IMR-90 (cell line): ENCODE measurements around the gene FAM227B. TPM values are rescaled to one million over a fixed set of nuclear protein-coding genes. Genes with fewer than 3 reads are reported as not detected.

Experiments used
- ATAC-seq: fragments of 200-7000 bp; cut with Tn5 transposase; 2 replicates; pipeline ENCODE4 v1.9.1; 2020; ENCODE audit warnings: low read depth, mild to moderate bottlenecking, moderate library complexity
- BruUV-seq: library from RNA; stranded (reverse); fragments of 400-500 nt; replicated peaks from 2 replicates; lab custom pipeline; 2021; lab: Mats Ljungman, UMichigan
- CTCF ChIA-PET: fragments of 300-600 bp; formaldehyde crosslinking; extraction: SDS; loops from one replicate; lab custom pipeline; 2021; ENCODE audit warnings: antibody characterized with exemption; lab: Yijun Ruan, JAX
- POLR2A ChIA-PET: fragments of 300-600 bp; sonication (Branson Sonifier 250); formaldehyde crosslinking; loops from one replicate; lab custom pipeline; 2022; ENCODE audit warnings: antibody characterized with exemption; ENCODE audit not compliant: unreplicated experiment; lab: Charles Lee
- DNase-seq: peaks from one replicate; pipeline ENCODE4 v3.0.0; 2013
- H2AFZ ChIP-seq: replicated peaks from 2 replicates; pipeline ENCODE3; 2013; ENCODE audit warnings: low read length, mild to moderate bottlenecking; ENCODE audit not compliant: poor library complexity
- H2AK5ac ChIP-seq: 2 replicates; pipeline ENCODE4 v1.6.1; 2013; ENCODE audit warnings: low read depth, low read length, inconsistent platforms
- H2AK9ac ChIP-seq: replicated peaks from 2 replicates; pipeline ENCODE3; 2013; ENCODE audit warnings: mild to moderate bottlenecking, low read depth, low read length, moderate library complexity; ENCODE audit not compliant: poor library complexity
- H2BK120ac ChIP-seq: 2 replicates; pipeline ENCODE4 v1.6.1; 2013; ENCODE audit warnings: low read depth, low read length, inconsistent platforms
- H2BK15ac ChIP-seq: 3 replicates; pipeline ENCODE4 v1.6.1; 2013; ENCODE audit warnings: low read depth, low read length, inconsistent platforms
- H2BK20ac ChIP-seq: 2 replicates; pipeline ENCODE4 v1.6.1; 2013; ENCODE audit warnings: low read depth, mild to moderate bottlenecking, inconsistent platforms, low read length, moderate library complexity
- H2BK5ac ChIP-seq: 2 replicates; pipeline ENCODE4 v1.6.1; 2013; ENCODE audit warnings: mild to moderate bottlenecking, low read depth, low read length, inconsistent platforms; ENCODE audit not compliant: poor library complexity, severe bottlenecking
- H3K14ac ChIP-seq: replicated peaks from 2 replicates; pipeline ENCODE4 v1.6.1; 2013; ENCODE audit warnings: low read depth, low read length, inconsistent platforms
- H3K18ac ChIP-seq: 2 replicates; pipeline ENCODE4 v1.6.1; 2013; ENCODE audit warnings: low read depth, low read length, control low read depth
- H3K23ac ChIP-seq: 2 replicates; pipeline ENCODE4 v1.6.1; 2013; ENCODE audit warnings: low read depth, low read length, inconsistent platforms
- H3K27ac ChIP-seq: 2 replicates; pipeline ENCODE4 v1.5.1; 2013; ENCODE audit warnings: mild to moderate bottlenecking, control low read depth, low read length; ENCODE audit not compliant: insufficient read depth
- H3K27me3 ChIP-seq: 2 replicates; pipeline ENCODE4 v1.6.1; 2013; ENCODE audit warnings: low read length; ENCODE audit not compliant: control insufficient read depth, insufficient read depth
- H3K36me3 ChIP-seq: 2 replicates; pipeline ENCODE4 v1.6.1; 2013; ENCODE audit warnings: low read length, mixed read lengths; ENCODE audit not compliant: control insufficient read depth, insufficient read depth
- H3K4ac ChIP-seq: 2 replicates; pipeline ENCODE4 v1.6.1; 2013; ENCODE audit warnings: low read depth, low read length, inconsistent platforms
- H3K4me1 ChIP-seq: 2 replicates; pipeline ENCODE4 v1.6.1; 2013; ENCODE audit warnings: low read length, mixed read lengths; ENCODE audit not compliant: control insufficient read depth, insufficient read depth
- H3K4me2 ChIP-seq: 2 replicates; pipeline ENCODE4 v1.6.1; 2013; ENCODE audit warnings: low read depth, mild to moderate bottlenecking, control low read depth, low read length, moderate library complexity
- H3K4me3 ChIP-seq: 2 replicates; pipeline ENCODE4 v1.5.1; 2013; ENCODE audit warnings: low read depth, mild to moderate bottlenecking, control low read depth, low read length, moderate library complexity; ENCODE audit not compliant: insufficient read depth
- H3K56ac ChIP-seq: 2 replicates; pipeline ENCODE4 v1.6.1; 2013; ENCODE audit warnings: low read length, inconsistent platforms; ENCODE audit not compliant: insufficient read depth; ENCODE audit errors: extremely low read depth
- H3K79me1 ChIP-seq, 2 experiments: 2 replicates each; pipeline ENCODE4 v1.6.1; 2013; ENCODE audit warnings: low read length in 2 of 2, inconsistent platforms in 1 of 2, low read depth in 1 of 2
- H3K9ac ChIP-seq: 2 replicates; pipeline ENCODE4 v1.6.1; 2013; ENCODE audit warnings: low read depth, low read length, control low read depth
- H3K9me1 ChIP-seq: 2 replicates; pipeline ENCODE4 v1.6.1; 2013; ENCODE audit warnings: low read length, inconsistent platforms; ENCODE audit not compliant: insufficient read depth
- H3K9me3 ChIP-seq: 2 replicates; pipeline ENCODE4 v1.6.1; 2013; ENCODE audit warnings: low read length; ENCODE audit not compliant: control insufficient read depth, insufficient read depth
- H4K20me1 ChIP-seq: 2 replicates; pipeline ENCODE4 v1.6.1; 2013; ENCODE audit warnings: low read length, inconsistent platforms; ENCODE audit not compliant: insufficient read depth
- H4K5ac ChIP-seq: 2 replicates; pipeline ENCODE4 v1.6.1; 2013; ENCODE audit warnings: mild to moderate bottlenecking, low read depth, low read length, control low read depth
- H4K8ac ChIP-seq, 2 experiments: 2 replicates each; pipeline ENCODE4 v1.6.1; 2013; ENCODE audit warnings: low read depth in 2 of 2, low read length in 2 of 2, control low read depth in 1 of 2, inconsistent platforms in 1 of 2
- H4K91ac ChIP-seq: 2 replicates; pipeline ENCODE4 v1.6.1; 2013; ENCODE audit warnings: low read depth, low read length, inconsistent platforms; ENCODE audit not compliant: insufficient read depth
- BHLHE40 ChIP-seq: fragments of 150-350 bp; IDR thresholded peaks from 2 replicates; pipeline ENCODE4 v1.6.1; 2016; ENCODE audit warnings: mild to moderate bottlenecking, low read depth, low read length
- CEBPB ChIP-seq: IDR thresholded peaks from 2 replicates; pipeline ENCODE4 v1.6.1; 2012; ENCODE audit warnings: low read depth, low read length, improper control_type of control experiment
- CHD1 ChIP-seq: IDR thresholded peaks from 2 replicates; pipeline ENCODE4 v1.6.1; 2012; ENCODE audit warnings: low read depth, low read length, improper control_type of control experiment
- CTCF ChIP-seq: conservative IDR thresholded peaks from 2 replicates; pipeline ENCODE4 v1.5.1; 2012; ENCODE audit warnings: mild to moderate bottlenecking, low read depth, low read length, improper control_type of control experiment
- ELK1 ChIP-seq: fragments of 150-350 bp; IDR thresholded peaks from 2 replicates; pipeline ENCODE4 v1.6.1; 2016; ENCODE audit warnings: low read depth, mild to moderate bottlenecking, low read length, moderate library complexity, borderline replicate concordance
- FOS ChIP-seq: fragments of 150-350 bp; IDR thresholded peaks from 2 replicates; pipeline ENCODE4 v1.6.1; 2016; ENCODE audit warnings: low read depth, low read length
- MAFK ChIP-seq: IDR thresholded peaks from 2 replicates; pipeline ENCODE4 v1.6.1; 2012; ENCODE audit warnings: low read depth, low read length, improper control_type of control experiment
- MAZ ChIP-seq: IDR thresholded peaks from 2 replicates; pipeline ENCODE4 v1.6.1; 2012; ENCODE audit warnings: low read depth, mild to moderate bottlenecking, low read length, improper control_type of control experiment, moderate library complexity, borderline replicate concordance
- MXI1 ChIP-seq: IDR thresholded peaks from 2 replicates; pipeline ENCODE4 v1.6.1; 2012; ENCODE audit warnings: low read depth, mild to moderate bottlenecking, low read length, moderate library complexity, borderline replicate concordance
- NFE2L2 ChIP-seq: fragments of 150-350 bp; IDR thresholded peaks from 2 replicates; pipeline ENCODE4 v1.6.1; 2016; ENCODE audit warnings: low read depth, mild to moderate bottlenecking, low read length
- POLR2A ChIP-seq: IDR thresholded peaks from 2 replicates; pipeline ENCODE4 v1.6.1; 2012; ENCODE audit warnings: mild to moderate bottlenecking, low read depth, low read length
- RAD21 ChIP-seq: IDR thresholded peaks from 2 replicates; pipeline ENCODE4 v1.6.1; 2012; ENCODE audit warnings: low read length, improper control_type of control experiment
- RCOR1 ChIP-seq: IDR thresholded peaks from 2 replicates; pipeline ENCODE4 v1.6.1; 2012; ENCODE audit warnings: mild to moderate bottlenecking, low read length, improper control_type of control experiment; ENCODE audit not compliant: insufficient replicate concordance
- RFX5 ChIP-seq: IDR thresholded peaks from 2 replicates; pipeline ENCODE4 v1.8.0; 2012; ENCODE audit warnings: low read depth, mild to moderate bottlenecking, low read length, moderate library complexity
- SMC3 ChIP-seq: fragments of 150-350 bp; IDR thresholded peaks from 2 replicates; pipeline ENCODE4 v1.6.1; 2016; ENCODE audit warnings: low read depth, mild to moderate bottlenecking, antibody characterized with exemption, low read length, moderate library complexity
- USF2 ChIP-seq: fragments of 150-350 bp; IDR thresholded peaks from 2 replicates; pipeline ENCODE4 v1.6.1; 2017; ENCODE audit warnings: mild to moderate bottlenecking, antibody characterized with exemption, low read length, low read depth
- WGBS, 2 experiments: methylation state at CpG; one replicate each; pipeline versions ENCODE4 v1.1.5 to v1.1.7; 2013; ENCODE audit warnings: missing lambda C conversion rate in 2 of 2; ENCODE audit not compliant: insufficient read length in 1 of 2; ENCODE audit errors: extremely low coverage in 2 of 2; 5-methylcytosine and 5-hydroxymethylcytosine counted together
- dilution Hi-C: fragments of 300-500 bp; cut with HindIII; formaldehyde crosslinking; loops from one replicate; pipeline ENCODE4 v1.14.3; 2018; ENCODE audit warnings: low sequenced_read_pairs; ENCODE audit not compliant: unreplicated experiment
- in situ Hi-C: fragments of 300-500 bp; cut with MboI; formaldehyde crosslinking; loops from 3 replicates; pipeline ENCODE4 v1.14.3; 2019; ENCODE audit warnings: low sequenced_read_pairs, inconsistent platforms, mixed read lengths
- intact Hi-C: fragments of 100-400 bp; cut with micrococcal nuclease; formaldehyde crosslinking; loops from 2 replicates; pipeline ENCODE4 v1.10.0; 2022
- polyA plus RNA-seq, 3 experiments: library from polyadenylated mRNA; depleted of rRNA; stranded (reverse); fragments of >200 nt; gene quantifications; 2 replicates each; pipeline ENCODE4 v1.2.3, GENCODE V29; 2012; ENCODE audit warnings: low replicate concordance in 1 of 3
- total RNA-seq: library from RNA; depleted of rRNA; stranded (reverse); fragments of >200 nt; gene quantifications from 2 replicates; pipeline ENCODE4 v1.2.3, GENCODE V29; 2012

Gene FAM227B
- total and polyA plus RNA-seq, 2 of the 4 experiments (the other 2 are of a cell fraction) = 1.8 to 3.0 TPM

GRCh38 chr15:49506341-49506740, 114.3 kb downstream of the FAM227B start:
- DNase-seq = no peak
- H4K5ac ChIP-seq = peak overlapping the region; percentile 71; the same call in 1 of the 2 replicates
- H2AK9ac ChIP-seq = no peak overlapping the region
- peak overlapping the region; percentile 81; the same call in 1 of the 2 replicates for H3K18ac ChIP-seq
- no peak overlapping the region for H2AFZ ChIP-seq
- WGBS, 2 experiments = no CpG with 5 or more reads among the region's 1 CpG
- H2BK5ac ChIP-seq = peak overlapping the region; percentile 78
- no peak overlapping the region for H2BK15ac ChIP-seq
- H3K23ac ChIP-seq = no peak overlapping the region
- H4K8ac ChIP-seq = peak overlapping the region in 1 of 2 experiments; percentile 25; a peak in 1 of 4 replicates
- no peaks in the 10 kb centered on the region for H4K20me1 ChIP-seq
- dilution Hi-C loops = no loop called here
- no peaks in the 10 kb centered on the region for H3K27me3 ChIP-seq
- ChIA-PET CTCF (no interaction called here), POLR2A (no interaction called here)
- no peak overlapping the region for H3K4me3 ChIP-seq
- H3K9me1 ChIP-seq = no peaks in the 10 kb centered on the region
- H3K4me1 ChIP-seq = no peaks in the 10 kb centered on the region
- in situ Hi-C loops = no loop called here
- H3K4me2 ChIP-seq = no peak overlapping the region
- no peak overlapping the region for H3K9ac ChIP-seq
- H3K27ac ChIP-seq = no peak overlapping the region
- peak overlapping the region; percentile 27; the same call in 1 of the 2 replicates for H2BK20ac ChIP-seq
- no peak overlapping the region for H3K56ac ChIP-seq
- peak overlapping the region; percentile 3; the same call in 1 of the 2 replicates for H2BK120ac ChIP-seq
- 0 out of 2 replicates have a peak, but pooled peaks have one; percentile 27 for ATAC-seq
- no peak overlapping the region for H3K4ac ChIP-seq
- intact Hi-C loops = no loop called here
- H3K79me1 ChIP-seq = no peaks in the 10 kb centered on the region
- no TSS peak for BruUV-seq
- H3K9me3 ChIP-seq = peaks cover 5% of the 10 kb centered on the region; the same call in 1 of the 2 replicates
- no peak overlapping the region for H3K14ac ChIP-seq
- no peaks in the 10 kb centered on the region for H3K36me3 ChIP-seq
- no peak overlapping the region for H2AK5ac ChIP-seq
- no peak for TF ChIP-seq USF2
- no peak for TF ChIP-seq MXI1
- no peak for TF ChIP-seq NFE2L2
- no peak for TF ChIP-seq CEBPB
- no peak for TF ChIP-seq CHD1
- no peak for TF ChIP-seq RCOR1
- no peak for TF ChIP-seq POLR2A
- no peak for TF ChIP-seq CTCF
- TF ChIP-seq FOS = no peak
- TF ChIP-seq MAZ = no peak
- no peak for TF ChIP-seq MAFK
- TF ChIP-seq BHLHE40 = no peak
- no peak for TF ChIP-seq SMC3
- no peak for TF ChIP-seq RAD21
- no peak for TF ChIP-seq RFX5
- no peak for TF ChIP-seq ELK1
- no peak overlapping the region for H4K91ac ChIP-seq
